ENCODE measurements around the gene CRYGD. TPM values are rescaled to one million over a fixed set of nuclear protein-coding genes. Genes with fewer than 3 reads are reported as not detected.

Gene CRYGD
- total RNA-seq, 4 donors from 2014 or later: not detected

GRCh38 chr2:208097313-208097712 lies 27.0 kb downstream of the CRYGD start:
- no peak for TF ChIP-seq CTCF (IDR thresholded peaks at IDR 0.05)
- no peak for DNase-seq (ENCODE audit: low spot score)
- ATAC-seq (ENCODE audit: low FRiP score): no peak

- DNase-seq (ENCODE audit: low spot score): no peak
- no peak for TF ChIP-seq CTCF (IDR thresholded peaks at IDR 0.05)
- ATAC-seq (ENCODE audit: low FRiP score): no peak
These were observed 28.2 kb downstream of the CRYGD start for GRCh38 chr2:208096080-208096479.

GRCh38 chr2:208093128-208093527 lies 31.2 kb downstream of the CRYGD start:
- TF ChIP-seq CTCF (IDR thresholded peaks at IDR 0.05): no peak
- ATAC-seq (ENCODE audit: low FRiP score): no peak
- no peak for DNase-seq (ENCODE audit: low spot score)

- no peak for ATAC-seq (ENCODE audit: low FRiP score)
- TF ChIP-seq CTCF (IDR thresholded peaks at IDR 0.05): no peak
- DNase-seq (ENCODE audit: low spot score): no peak
These were observed 32.1 kb downstream of the CRYGD start for GRCh38 chr2:208092093-208092832.

GRCh38 chr2:208090420-208090819 lies 33.9 kb downstream of the CRYGD start:
- ATAC-seq (ENCODE audit: low FRiP score) (no peak), DNase-seq (ENCODE audit: low spot score) (no peak)
- no peak for TF ChIP-seq CTCF (IDR thresholded peaks at IDR 0.05)

GRCh38 chr2:208086029-208086428 lies 38.3 kb downstream of the CRYGD start:
- no peak for DNase-seq (ENCODE audit: low spot score)
- TF ChIP-seq CTCF (IDR thresholded peaks at IDR 0.05): no peak
- ATAC-seq (ENCODE audit: low FRiP score): no peak

GRCh38 chr2:208083807-208084206 lies 40.5 kb downstream of the CRYGD start:
- ATAC-seq (ENCODE audit: low FRiP score): no peak
- TF ChIP-seq CTCF (IDR thresholded peaks at IDR 0.05): no peak
- no peak for DNase-seq (ENCODE audit: low spot score)

Data from omental fat pad (tissue), 4 donors.